Fibroblast of lung (primary cell): ENCODE measurements around the gene LEO1. TPM values are rescaled to one million over a fixed set of nuclear protein-coding genes. Genes with fewer than 3 reads are reported as not detected.
A peak's percentile ranks its signal among the peaks of the same experiment; 100 is the strongest.

ENCODE experiments used
- DNase-seq, 2 donors: peaks; one replicate each; pipeline versions ENCODE4 v3.0.0 to v3.0.0-alpha.2; 2010; ENCODE audit warnings: low read depth in 2 of 2
- H2AFZ ChIP-seq: 2 replicates; pipeline ENCODE4 v1.5.1; 2012; ENCODE audit warnings: low read length, control low read depth, inconsistent platforms
- H3K27ac ChIP-seq: 2 replicates; pipeline ENCODE4 v1.5.1; 2011; ENCODE audit warnings: low read length, control low read depth; ENCODE audit not compliant: insufficient read depth
- H3K27me3 ChIP-seq: 2 replicates; pipeline ENCODE4 v1.5.1; 2011; ENCODE audit warnings: mild to moderate bottlenecking, low read length; ENCODE audit not compliant: control insufficient read depth, insufficient read depth
- H3K36me3 ChIP-seq: 2 replicates; pipeline ENCODE4 v1.5.1; 2011; ENCODE audit warnings: low read length; ENCODE audit not compliant: control insufficient read depth, insufficient read depth
- H3K4me1 ChIP-seq: 2 replicates; pipeline ENCODE4 v1.5.1; 2011; ENCODE audit warnings: low read length; ENCODE audit not compliant: control insufficient read depth, insufficient read depth; ENCODE audit errors: extremely low read depth
- H3K4me2 ChIP-seq: 2 replicates; pipeline ENCODE4 v1.5.1; 2011; ENCODE audit warnings: low read length, control low read depth; ENCODE audit not compliant: insufficient read depth; ENCODE audit errors: extremely low read depth
- H3K4me3 ChIP-seq, 4 experiments: fragments of 200-600 bp in 1 of 4; sonication (generic) in 1 of 4; replicated peaks in 1 of 4; 2 replicates each; pipeline ENCODE4 v1.5.1; 2011 to 2016; ENCODE audit warnings: low read length in 4 of 4, low read depth in 3 of 4, mild to moderate bottlenecking in 3 of 4, control low read depth in 2 of 4, inconsistent platforms in 1 of 4, mixed read lengths in 1 of 4; ENCODE audit not compliant: insufficient read depth in 1 of 4; ENCODE audit errors: control extremely low read depth in 1 of 4
- H3K79me2 ChIP-seq: 2 replicates; pipeline ENCODE4 v1.5.1; 2012; ENCODE audit warnings: mild to moderate bottlenecking, low read length, inconsistent platforms; ENCODE audit not compliant: control insufficient read depth, insufficient read depth
- H3K9ac ChIP-seq: 2 replicates; pipeline ENCODE4 v1.5.1; 2011; ENCODE audit warnings: mild to moderate bottlenecking, low read length, control low read depth; ENCODE audit not compliant: insufficient read depth
- H3K9me3 ChIP-seq: 2 replicates; pipeline ENCODE4 v1.5.1; 2012; ENCODE audit warnings: low read depth, low read length; ENCODE audit not compliant: control insufficient read depth, insufficient read depth
- H4K20me1 ChIP-seq: 2 replicates; pipeline ENCODE4 v1.5.1; 2011; ENCODE audit warnings: low read length; ENCODE audit not compliant: control insufficient read depth, insufficient read depth; ENCODE audit errors: extremely low read depth
- CTCF ChIP-seq, 2 donors: IDR thresholded peaks in 1 of 2; conservative IDR thresholded peaks in 1 of 2; 1 replicate in 1 of 2; 2 replicates in 1 of 2; pipeline ENCODE4 v1.5.1; 2011 to 2012; ENCODE audit warnings: low read length in 2 of 2, control low read depth in 1 of 2, inconsistent platforms in 1 of 2, low read depth in 1 of 2, mild to moderate bottlenecking in 1 of 2
- EZH2 ChIP-seq: IDR thresholded peaks from 2 replicates; pipeline ENCODE4 v1.5.1; 2012; ENCODE audit warnings: low read length, control low read depth, mild to moderate bottlenecking; ENCODE audit errors: missing control alignments
- polyA plus RNA-seq, 2 donors: library from polyadenylated mRNA; depleted of rRNA in 1 of 2; stranded (reverse) in 1 of 2; unstranded in 1 of 2; fragments of >200 nt; gene quantifications; 2 replicates each; pipeline ENCODE4 v1.2.1, GENCODE V29; 2011 to 2012; ENCODE audit warnings: missing spikeins in 1 of 2
- total RNA-seq: library from RNA; depleted of rRNA; stranded (reverse); fragments of >200 nt; gene quantifications from 2 replicates; pipeline ENCODE4 v1.2.1, GENCODE V29; 2014

The LEO1 gene
- total and polyA plus RNA-seq, 2 donors (not counting 1 experiment from before 2014, with no cell fraction given): 12.9 to 21.3 TPM

- no peaks in the 10 kb centered on the region for H3K9me3 ChIP-seq
- H3K27ac ChIP-seq: no peak overlapping the region
- DNase-seq: no peak
- no peaks in the 10 kb centered on the region for H3K79me2 ChIP-seq
- no peak overlapping the region for H3K9ac ChIP-seq
- TF ChIP-seq CTCF (conservative IDR thresholded peaks at IDR 0.05 in 1 of 2, IDR thresholded peaks at IDR 0.05 in 1 of 2; ENCODE audit: low read depth in 1 of 2, low read length in 2 of 2) (no peak), EZH2 (no peak)
- H4K20me1 ChIP-seq: no peaks in the 10 kb centered on the region
- H3K4me3 ChIP-seq: no peak overlapping the region
- H3K4me2 ChIP-seq: no peak overlapping the region
- H3K27me3 ChIP-seq: no peaks in the 10 kb centered on the region
- peaks cover 6% of the 10 kb centered on the region for H3K36me3 ChIP-seq
- no peak overlapping the region for H2AFZ ChIP-seq
- no peaks in the 10 kb centered on the region for H3K4me1 ChIP-seq
Observed at GRCh38 chr15:51924156-51925068, 47.2 kb downstream of the LEO1 start.

- no peak overlapping the region for H3K4me3 ChIP-seq
- H3K4me1 ChIP-seq: no peaks in the 10 kb centered on the region
- no peaks in the 10 kb centered on the region for H3K79me2 ChIP-seq
- no peaks in the 10 kb centered on the region for H3K27me3 ChIP-seq
- no peaks in the 10 kb centered on the region for H4K20me1 ChIP-seq
- no peaks in the 10 kb centered on the region for H3K9me3 ChIP-seq
- no peak overlapping the region for H3K27ac ChIP-seq
- no peak overlapping the region for H2AFZ ChIP-seq
- peaks cover 4% of the 10 kb centered on the region for H3K36me3 ChIP-seq
- no peak overlapping the region for H3K9ac ChIP-seq
- H3K4me2 ChIP-seq: no peak overlapping the region
- TF ChIP-seq CTCF (conservative IDR thresholded peaks at IDR 0.05 in 1 of 2, IDR thresholded peaks at IDR 0.05 in 1 of 2; ENCODE audit: low read depth in 1 of 2, low read length in 2 of 2): peak; percentile 18 to 44
- no peak for TF ChIP-seq EZH2
- peak; percentile 36 to 42 for DNase-seq
Observed at GRCh38 chr15:51917493-51917892, 54.1 kb downstream of the LEO1 start.

- no peak for TF ChIP-seq EZH2
- no peak for TF ChIP-seq CTCF (conservative IDR thresholded peaks at IDR 0.05 in 1 of 2, IDR thresholded peaks at IDR 0.05 in 1 of 2; ENCODE audit: low read depth in 1 of 2, low read length in 2 of 2)
- Histone ChIP-seq H4K20me1 (no peaks in the 10 kb centered on the region), H3K27me3 (no peaks in the 10 kb centered on the region), H3K79me2 (no peaks in the 10 kb centered on the region), H3K9ac (no peak overlapping the region), H3K4me1 (no peaks in the 10 kb centered on the region), H2AFZ (no peak overlapping the region), H3K4me2 (no peak overlapping the region), H3K36me3 (no peaks in the 10 kb centered on the region), H3K27ac (no peak overlapping the region), H3K9me3 (no peaks in the 10 kb centered on the region), H3K4me3 (no peak overlapping the region)
- no peak for DNase-seq
Observed at GRCh38 chr15:51912528-51912927, 59.0 kb downstream of the LEO1 start.
